IPS-NIHi11 (cell line): ENCODE data around the gene CCR5AS.
"Not testable (repeated sequence)": the region's sequence is repeated elsewhere in the genome, so short reads cannot be mapped to it uniquely, and the experiment has no call there.

Experiments used
- DNase-seq: peaks from one replicate; pipeline ENCODE4 v3.0.0; 2012; ENCODE audit warnings: mixed read lengths, low spot score

The CCR5AS gene

DNA sequence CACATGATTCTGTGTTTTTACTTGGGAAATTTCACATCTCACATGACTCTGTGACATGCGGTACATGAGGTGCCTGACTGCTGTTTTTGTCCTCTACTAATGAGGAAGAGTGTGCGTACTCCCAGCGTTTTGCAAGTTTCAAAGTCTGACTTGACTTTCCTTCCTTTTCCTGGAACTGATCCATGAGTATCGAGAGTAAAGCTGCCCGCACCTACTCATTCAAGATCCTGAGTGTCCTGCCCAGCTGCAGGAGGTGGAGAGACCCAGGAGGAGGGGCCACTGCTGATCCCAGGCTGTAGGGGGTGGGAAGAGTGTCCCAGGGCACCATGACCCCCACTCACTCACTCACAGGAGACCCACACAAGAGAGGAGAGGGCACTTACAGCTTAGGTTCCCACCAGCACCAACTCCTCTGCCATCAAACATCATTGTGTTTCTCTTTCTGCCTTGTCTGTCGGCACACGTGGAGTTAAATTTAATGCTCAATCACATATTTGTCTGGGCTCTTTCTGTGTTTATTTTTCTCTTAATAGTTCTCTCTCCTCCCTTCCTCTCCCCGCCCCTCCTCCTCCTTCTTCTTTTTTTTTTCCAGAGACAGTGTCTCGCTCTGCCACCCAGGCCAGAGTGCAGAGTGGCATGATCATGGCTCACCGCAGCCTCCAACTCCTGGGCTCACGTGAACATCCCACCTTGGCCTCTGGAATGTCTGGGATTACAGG is 1.4 kb downstream of the CCR5AS start:
- no peak for DNase-seq

DNA sequence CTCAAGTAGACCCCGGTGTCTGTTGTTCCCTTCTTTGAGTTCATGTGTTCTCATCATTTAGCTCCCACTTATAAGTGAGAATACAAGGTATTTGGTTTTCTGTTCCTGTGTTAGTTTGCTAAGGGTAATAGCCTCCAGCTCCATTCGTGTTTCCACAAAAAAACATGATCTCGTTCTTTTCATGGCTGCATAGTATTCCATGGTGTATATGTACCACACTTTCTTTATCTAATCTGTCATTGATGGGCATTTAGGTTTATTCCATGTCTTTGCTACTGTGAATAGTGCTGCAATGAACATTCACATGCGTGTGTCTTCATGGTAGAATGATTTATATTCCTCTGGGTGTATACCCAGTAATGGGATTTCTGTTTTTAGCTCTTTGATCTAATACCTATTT is 4.0 kb downstream of the CCR5AS start:
- not testable (repeated sequence) for DNase-seq

DNA sequence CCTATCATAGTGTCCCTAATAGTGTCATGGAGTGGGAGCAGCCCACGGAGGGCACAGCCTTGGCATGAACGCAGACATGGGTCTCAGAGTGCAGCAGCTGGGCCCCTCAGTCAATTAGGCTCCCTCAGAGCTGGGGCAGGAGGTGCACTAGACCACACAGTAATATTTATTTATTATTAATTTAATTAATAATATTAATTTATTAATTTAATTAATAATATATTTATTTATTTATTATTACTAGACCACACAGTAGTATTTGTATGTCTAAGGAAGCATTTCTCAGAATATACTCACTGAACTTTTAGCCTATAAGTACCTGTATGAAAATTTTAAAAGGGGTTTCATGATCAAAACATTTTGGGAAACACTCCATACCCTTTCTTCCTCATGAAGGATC is 5.3 kb downstream of the CCR5AS start:
- DNase-seq: no peak

DNA sequence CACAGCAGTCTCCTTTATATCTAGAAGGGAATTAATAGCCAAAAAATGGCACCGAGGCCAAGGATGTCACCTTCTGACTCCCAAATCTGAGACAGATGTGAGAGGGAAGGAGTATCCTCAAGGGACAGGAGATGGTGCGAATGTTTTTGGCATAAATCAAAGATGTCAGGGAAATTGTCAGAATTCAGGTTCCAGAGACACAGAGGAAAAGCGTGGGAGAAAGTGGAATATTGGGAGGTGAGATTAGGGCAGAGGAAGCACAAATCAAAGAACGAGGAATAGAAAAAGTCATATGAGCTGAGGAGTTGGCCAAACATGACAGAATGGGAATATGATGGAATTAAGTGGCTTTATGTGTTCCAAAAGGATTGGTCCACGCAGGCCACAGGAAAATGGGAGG is 6.0 kb downstream of the CCR5AS start:
- DNase-seq: no peak

DNA sequence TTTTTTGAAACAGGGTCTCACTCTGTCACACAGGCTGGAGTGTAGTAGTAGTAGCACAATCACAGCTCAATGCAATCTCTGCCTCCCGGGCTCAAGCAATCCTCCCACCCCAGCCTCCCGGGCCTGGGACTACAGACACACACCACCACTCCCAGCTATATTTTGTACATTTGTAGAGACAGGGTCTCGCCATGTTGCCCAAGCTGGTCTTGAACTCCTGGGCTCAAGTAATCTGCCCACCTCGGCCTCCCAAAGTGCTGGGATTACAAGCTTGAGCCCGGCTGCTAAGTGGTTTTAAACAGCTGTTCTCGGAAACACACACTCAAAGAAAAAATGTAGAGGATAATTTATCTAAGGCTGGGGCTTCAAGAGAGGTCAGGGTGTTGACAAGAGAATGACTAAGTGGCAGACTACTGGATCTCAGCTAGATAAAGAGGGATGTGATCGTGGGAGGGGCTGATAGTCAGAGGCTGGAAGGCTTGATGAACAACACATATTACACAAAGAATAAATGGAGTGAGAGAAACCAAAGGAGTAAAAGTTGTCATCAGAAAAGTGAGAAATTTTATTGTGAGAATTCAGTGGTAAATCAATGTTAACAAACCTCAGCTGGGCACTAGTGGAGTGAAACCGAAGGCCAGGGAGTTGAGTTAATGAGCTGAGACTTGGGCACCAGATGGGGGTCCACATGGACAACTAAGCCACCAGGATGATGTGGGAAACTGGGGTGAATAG is 6.7 kb downstream of the CCR5AS start:
- no peak for DNase-seq

DNA sequence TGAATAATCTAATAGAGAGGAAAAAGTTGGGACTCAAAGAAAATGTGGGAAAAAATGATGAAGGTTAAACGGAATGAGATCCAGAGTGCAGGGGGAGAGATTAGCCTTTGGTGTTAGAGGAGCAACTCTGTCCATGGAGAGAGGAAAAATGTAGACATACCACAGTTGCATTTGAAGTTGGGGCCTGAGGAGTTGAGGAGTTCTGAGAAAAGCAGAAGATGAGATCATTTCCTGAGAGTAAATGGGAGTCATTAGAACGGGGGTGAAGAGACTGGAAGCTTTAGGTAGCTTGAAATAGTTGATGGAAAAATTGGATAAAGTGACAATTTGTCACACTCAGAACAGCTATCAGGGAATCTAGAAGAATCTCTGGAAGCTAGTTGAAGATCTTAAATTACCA is 7.3 kb downstream of the CCR5AS start:
- no peak for DNase-seq

DNA sequence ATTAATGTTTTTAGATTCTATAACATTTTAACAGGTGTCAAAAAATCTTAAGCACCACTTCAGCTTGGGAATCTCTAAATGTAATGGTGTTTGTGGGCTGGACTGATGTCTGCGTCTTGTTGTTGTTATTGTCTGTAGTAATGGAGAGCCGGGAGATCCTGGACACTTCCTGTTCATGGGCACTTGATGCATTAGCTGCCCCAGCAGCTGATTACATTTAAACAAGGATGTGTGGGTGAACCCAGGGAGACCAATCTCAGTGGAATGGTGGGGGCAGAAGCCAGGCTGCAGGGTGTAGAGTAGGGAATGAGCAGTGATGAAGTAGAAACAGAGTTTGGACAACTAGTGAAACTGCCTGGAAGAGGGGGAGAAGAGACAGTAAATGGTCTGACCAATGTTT is 7.8 kb downstream of the CCR5AS start:
- no peak for DNase-seq

DNA sequence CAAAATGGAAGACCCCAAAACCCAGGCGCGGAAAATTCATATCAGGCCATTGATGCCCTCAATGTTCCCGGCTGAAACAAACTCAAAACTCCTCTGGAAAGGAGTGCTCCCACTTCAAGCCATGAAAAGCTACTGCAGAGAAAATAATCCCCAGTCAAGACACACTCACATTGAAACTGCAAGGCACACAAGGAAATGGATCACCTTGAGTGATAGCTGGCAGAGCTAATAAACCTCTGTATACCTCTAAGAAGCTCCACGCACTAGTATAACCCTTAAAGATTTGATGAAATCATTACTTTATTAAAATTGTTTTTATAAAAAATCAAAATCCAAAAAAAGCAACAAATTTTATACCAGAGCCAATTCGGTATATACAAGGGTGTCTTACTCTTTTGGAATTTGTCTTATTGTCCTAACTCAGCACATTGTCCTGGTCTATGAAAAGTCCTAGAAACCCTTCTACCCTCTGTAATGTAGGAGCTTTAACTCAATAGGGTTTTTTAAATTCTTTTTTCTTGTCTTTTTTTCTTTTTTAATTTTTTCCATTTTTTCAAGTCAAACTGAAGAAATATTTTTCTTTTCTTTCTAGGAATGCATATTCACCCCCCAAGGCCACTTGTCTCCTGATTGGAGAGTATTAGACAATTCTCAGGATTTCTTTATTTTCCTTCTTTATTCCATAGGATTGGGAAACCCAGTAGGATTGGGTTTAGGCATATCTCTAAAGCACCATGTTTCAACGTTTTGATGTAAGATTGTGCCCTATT is 8.5 kb downstream of the CCR5AS start:
- DNase-seq: no peak

DNA sequence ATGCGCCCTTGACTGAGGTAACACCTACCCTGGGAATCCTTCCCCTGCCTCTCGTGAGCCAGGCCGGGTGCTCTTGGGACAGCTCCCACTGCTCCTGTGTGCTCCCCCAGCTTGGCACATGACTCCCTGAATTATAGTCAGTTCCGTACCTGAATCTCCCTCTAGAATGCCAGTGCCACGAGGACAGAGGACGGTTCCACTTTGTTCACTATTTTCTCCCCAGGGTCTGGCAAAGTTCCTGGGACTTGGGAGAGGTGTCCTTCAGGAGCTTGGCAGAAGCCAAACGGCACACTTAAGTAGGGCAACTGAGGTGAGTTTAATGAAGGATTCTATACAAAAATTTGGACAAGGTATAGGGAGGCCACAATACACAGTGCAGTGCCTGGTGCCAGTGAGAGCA is 9.8 kb downstream of the CCR5AS start:
- no peak for DNase-seq

DNA sequence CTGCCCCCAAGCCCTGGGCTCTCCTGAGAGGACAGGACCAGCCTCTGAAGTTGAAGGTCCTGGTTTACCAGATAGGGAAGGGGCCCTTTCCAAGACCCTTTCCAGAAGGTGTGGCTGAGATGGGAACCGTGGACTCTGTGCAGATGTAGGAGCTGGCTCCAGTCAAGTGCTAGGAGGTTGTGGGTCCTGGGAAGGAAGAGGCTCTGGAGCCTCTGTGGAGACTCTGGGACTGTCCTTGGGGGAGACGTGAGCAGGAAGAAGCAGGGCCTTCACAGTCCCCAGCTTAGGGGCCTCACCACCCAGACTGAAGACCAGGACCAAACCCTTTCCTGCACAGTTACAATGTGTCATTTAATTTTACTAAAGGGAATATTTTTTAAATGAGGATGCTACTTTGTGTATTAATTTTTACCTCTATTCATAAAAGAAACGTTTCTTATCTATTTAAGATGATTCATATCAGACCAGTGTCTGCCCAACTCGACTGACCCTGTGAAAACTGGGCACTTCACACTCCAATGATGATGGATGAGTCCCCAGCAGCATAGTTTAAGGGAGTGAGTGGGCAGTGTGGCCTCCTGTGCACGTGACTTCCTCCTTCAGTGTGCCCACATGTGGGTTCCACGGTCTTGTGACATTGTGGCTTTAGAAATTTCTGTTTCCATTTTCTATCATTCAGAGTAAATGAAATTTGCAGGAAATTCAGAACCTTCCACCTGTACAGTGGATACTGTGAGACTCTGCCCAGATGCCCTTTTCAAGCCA is 10.9 kb downstream of the CCR5AS start:
- no peak for DNase-seq

DNA sequence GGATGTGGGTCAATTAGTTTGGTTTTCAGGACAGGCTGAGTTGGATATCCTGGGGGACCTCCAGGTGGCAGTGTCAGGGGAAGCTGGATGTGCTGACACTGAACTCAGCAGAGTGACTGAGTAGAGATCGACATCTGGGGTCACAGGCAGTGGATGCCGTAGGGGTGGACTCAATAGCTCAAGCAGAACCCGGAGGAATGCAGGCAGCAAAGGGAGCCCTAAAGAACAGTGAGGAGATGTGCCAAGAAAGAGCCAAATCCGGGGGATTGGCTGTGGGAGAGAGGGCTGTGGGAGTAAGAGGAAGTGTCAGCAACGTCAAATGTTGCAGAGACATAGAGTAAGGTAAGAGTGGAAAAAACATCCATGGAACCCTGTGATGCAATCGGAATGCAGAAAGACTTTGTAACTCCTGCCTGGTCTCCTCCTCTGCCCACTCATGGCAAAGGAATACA is 11.6 kb downstream of the CCR5AS start:
- no peak for DNase-seq

DNA sequence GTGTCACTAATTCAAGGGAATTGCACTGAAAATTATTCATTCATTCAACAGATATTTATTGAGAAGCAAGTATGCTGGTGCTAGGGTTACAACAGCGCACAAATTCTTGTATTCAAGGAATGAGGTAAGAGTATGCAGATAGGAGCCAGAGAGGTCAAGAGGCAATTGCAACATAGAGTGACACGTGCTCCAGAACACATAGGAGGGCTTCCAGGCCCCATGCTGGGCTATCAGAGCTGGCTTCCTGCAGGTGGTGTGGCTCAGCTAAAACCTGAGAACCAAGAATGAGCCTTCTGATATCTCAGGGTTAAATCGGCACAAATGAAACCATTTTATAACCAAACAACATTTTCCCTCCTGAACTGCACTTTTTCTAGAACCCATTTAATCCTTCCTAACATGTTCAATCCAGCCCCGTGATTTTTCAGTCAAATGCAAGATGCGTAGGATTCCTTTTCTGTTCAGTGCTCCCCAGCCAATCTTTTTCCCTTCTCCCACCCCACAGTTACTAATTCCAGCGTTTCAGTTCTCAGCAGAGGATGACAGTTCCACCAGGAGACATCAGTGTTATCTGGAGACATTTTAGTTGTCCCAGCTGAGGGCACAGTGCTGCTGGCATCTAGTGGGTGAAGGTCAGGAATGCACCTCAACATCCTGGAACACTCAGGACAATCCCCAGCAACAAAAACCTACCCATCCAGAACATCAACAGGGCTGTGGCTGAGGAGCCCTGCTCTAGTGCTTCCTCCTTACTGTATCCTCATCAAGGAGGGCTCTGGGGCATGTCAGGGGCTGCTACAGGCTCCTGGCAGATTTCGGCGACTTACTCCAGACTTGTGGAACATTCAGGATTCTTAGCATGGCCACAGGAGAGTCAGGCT is 13.1 kb downstream of the CCR5AS start:
- peak; percentile 30 for DNase-seq

DNA sequence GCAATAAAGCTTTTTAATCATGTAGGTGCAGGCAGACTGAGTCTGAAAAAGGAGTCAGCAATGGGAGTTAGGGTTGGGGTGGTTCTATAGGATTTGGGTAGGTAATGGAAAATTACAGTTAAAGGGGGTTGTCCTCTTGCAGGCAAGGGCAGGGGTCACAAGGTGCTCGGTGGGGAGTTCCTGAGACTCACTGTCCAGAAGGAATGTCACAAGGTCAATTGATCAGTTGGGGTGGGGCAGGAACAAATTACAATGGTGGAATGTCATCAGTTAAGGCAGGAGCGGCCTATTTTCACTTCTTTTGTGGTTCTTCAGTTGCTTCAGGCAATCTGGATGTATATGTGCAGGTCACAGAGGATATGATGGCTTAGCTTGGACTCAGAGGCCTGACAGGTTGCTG is 13.9 kb downstream of the CCR5AS start:
- no peak for DNase-seq

DNA sequence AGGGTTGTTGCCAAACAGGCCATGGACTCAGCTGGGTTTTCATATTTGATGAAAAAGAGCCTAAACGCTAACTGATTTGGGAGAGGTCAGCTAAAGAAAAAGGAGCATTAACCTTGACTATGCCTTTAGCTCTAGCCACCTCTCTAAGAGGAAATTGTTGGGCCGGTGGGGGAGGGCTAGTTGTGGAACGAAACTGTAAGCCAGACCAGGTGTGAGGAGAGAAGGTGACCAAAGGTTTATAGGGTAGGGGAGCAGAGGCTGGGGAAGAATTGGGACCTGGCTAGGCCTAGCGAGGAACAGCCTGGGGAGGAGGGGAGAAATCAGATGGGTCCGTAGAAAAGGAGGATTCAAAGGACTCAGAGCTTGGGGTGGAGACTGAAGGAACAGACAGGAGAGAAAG is 15.3 kb downstream of the CCR5AS start:
- DNase-seq: not testable (repeated sequence)

DNA sequence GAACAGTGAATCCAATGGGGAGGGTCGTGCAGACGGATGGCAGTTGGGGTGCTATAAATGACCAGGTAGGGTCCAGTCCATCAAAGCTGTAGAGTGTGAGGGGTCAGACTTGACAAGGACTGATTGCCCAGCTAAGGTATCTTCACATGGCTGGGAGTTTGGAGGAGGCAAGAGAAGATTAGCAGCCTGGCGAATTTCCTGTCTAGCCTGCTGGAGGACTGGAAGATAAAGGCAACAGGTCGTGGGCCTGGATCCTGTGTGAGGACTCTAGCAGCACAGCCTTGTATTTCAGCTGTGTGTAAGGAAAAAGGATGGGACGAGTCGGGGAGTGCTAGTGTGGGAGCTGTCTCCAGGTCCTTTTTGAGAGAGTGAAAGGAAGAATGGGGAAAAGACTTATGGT is 17.6 kb downstream of the CCR5AS start:
- DNase-seq: no peak

DNA sequence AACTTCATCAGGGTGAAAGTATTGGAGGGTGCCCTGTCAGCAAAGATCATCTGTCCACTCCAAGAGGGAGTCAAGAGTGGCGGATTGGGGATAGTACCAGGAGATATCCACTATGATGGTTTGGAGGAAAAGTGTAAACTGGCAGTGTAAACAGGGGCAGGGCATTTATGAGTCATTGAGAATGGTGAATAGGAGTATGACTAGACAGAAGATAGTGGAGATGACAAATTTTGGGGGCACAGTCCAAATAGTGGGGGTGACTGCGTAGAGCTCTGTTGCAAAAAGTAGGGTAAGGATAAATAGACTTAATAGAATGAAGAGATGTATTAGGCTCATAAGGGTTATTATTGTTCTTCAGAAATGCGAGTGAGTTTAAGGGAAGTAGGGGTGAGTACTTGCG is 18.0 kb downstream of the CCR5AS start:
- DNase-seq: not testable (repeated sequence)

DNA sequence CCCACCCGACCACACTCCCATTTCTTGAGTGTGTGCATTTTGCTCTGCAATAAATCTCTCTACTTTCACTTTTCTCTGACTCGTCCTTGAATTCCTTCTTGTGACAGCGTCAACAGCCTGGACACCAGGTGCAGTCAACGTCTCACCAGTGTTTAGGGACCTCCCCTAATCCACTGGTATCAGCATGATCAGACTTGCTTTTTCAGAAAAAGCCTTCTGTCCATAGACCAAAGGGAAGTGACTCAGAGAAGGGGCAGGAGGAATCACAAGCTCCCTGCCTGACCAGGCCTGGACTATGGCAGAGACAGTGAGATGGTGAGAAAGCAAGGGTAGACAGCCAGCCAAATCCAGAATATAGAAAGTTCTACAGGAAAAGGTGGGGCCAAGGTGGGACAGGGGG is 20.7 kb downstream of the CCR5AS start:
- DNase-seq: no peak

DNA sequence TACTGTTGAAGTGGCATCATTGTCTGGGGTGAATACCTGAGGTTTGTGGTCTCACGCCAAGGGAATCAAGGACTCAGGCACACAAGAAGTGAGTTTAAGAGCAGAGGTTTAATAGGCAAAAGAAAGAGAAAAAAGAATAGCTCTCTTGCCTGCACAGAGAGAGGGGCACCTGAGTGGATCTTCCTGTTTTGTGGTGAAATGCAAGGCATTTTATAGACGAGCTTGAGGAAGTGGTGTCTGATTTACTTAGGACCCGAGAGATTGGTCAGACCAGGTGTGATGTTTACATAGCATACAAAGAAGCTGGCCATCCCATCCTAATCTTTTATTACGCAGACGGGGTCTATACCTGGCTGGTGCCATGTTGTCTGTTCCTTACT is 22.9 kb downstream of the CCR5AS start:
- DNase-seq: no peak

DNA sequence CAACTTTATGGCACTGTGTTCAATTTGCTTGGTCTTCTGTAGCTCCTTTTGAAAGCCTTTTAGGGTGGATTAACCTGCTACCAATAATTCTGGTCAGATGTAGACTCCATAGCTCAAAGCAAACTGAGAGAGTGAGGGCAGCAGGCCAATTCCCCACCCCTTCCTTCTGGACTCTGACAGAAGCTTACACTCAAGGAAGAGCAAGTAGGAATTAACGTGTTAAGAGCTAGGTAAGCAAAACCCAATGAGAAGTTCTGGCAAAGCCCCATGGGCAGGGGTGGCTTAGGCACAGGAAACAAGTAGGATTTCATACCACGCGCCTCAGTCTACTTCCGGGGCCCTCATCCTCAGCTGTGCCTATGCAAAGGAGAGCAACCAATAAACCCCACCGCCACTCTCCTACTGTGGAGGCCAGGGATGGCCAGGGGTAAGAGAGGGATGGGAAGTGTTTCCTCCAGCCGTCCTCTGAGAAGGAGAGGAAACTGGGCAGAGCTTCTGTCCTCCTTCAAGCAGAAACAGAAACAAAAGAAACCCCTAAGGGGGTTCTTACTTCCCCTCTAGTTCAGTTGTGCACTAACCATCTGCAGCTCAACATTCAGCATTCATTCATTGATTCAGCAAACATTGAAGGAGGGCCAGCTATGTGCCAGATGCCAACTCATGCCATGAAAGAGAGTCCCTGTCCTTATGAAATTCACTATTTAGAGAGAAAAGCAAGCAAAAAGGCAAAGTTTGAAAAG is 23.5 kb downstream of the CCR5AS start:
- DNase-seq: no peak

DNA sequence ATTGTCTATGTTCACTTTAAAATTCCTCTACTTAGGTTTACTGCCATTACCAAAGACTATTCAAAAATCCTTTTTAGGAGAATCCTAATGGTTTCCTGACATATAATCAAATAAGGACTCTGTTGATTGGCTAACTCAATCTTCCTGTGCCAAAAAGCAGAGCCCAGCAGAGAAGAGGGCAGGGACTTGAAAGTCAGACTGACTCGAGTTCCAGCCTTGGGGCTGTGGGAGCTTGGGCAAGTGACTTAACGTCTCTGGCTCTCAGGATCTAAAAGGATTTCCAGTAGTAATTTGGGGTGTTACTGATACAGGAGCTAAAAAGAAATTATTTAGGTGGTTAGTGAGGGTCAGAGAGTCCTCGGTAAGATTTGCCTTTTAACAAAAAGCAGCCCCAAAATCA is 25.2 kb downstream of the CCR5AS start:
- no peak for DNase-seq
